ENCODE measurements around the gene TMCO1. TPM values are rescaled to one million over a fixed set of nuclear protein-coding genes. Genes with fewer than 3 reads are reported as not detected.

The TMCO1 gene
- total and polyA plus RNA-seq, 2 of the 13 experiments (the other 11 are each of a cell fraction or from before 2014, with no cell fraction given), result 106 to 119 TPM

DNA sequence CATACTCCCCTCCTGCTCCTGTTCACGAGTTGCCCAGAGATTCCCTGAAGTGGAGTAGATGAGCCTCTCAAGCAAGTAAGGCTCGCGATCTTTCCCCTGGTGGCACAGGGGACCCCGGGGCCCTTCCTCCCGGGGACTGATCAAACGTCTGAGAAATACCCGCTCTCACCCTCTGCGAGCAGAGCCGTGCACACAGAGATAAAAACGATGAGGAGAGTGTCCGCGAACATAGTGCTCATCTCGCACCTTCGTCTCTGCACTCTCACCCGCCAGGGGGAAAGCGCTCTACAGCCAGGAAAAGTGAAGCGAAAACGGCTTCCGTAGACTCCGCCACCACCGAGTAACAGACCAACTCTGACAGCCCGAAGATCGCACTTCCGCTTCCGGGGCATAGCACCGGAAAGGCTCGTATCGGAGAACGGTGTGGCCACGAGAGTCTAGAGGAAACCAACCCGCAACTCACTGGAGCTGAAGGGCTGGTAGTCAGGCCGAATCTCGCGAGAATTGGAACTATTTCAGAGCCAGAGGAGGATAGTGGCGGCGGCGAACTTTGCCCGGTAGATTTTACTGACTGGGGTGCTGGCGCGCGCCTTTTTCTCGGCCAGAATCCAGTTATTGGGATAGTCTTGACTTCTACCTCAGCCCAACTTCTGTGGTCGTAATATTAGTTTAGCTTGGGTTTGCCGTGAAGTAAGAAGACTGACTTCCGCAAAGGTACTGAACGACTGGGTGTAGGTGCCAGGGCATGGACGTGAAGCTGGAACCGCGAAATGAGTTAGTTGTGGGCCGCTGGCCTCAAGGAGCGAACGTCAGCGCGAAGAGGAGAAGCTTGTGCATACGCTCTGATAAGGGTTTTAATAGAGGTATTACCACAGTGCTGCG, at the start of gene TMCO1 (continued):
- peak; percentile 24; the same call in 1 of the 2 replicates for TF ChIP-seq RERE (CRISPR knock-in tag; IDR thresholded peaks at IDR 0.05; ENCODE audit: low read depth)
- no peak for TF ChIP-seq MAFF (IDR thresholded peaks at IDR 0.05; ENCODE audit: low read depth, low read length)
- no peak for TF ChIP-seq ZNF513 (CRISPR knock-in tag; conservative IDR thresholded peaks at IDR 0.05)
- TF ChIP-seq ZNF576 (CRISPR knock-in tag; IDR thresholded peaks at IDR 0.05), result no peak
- TF ChIP-seq AHR (CRISPR knock-in tag; IDR thresholded peaks at IDR 0.05), result 0 out of 2 replicates have a peak, but pooled peaks have one; percentile 12
- no peak for TF ChIP-seq ZBTB7B (CRISPR knock-in tag; IDR thresholded peaks at IDR 0.05)
- TF ChIP-seq ZBTB25 (CRISPR knock-in tag; IDR thresholded peaks at IDR 0.05), result peak; percentile 87
- TF ChIP-seq SMAD1 (CRISPR knock-in tag; IDR thresholded peaks at IDR 0.05; ENCODE audit: borderline replicate concordance, low read depth), result no peak
- TF ChIP-seq U2AF2 (IDR thresholded peaks at IDR 0.05; ENCODE audit: low read depth, low read length), result no peak
- peak; percentile 82; the same call in 1 of the 2 replicates for TF ChIP-seq ZNF713 (CRISPR knock-in tag; IDR thresholded peaks at IDR 0.05)
- TF ChIP-seq YY1 (IDR thresholded peaks at IDR 0.05; ENCODE audit: insufficient read depth, insufficient replicate concordance, low read depth, low read length), result peak; percentile 81
- no peak; the same call in 1 of the 2 replicates for TF ChIP-seq SP2 (CRISPR knock-in tag; IDR thresholded peaks at IDR 0.05)
- no peak for TF ChIP-seq ZSCAN22 (CRISPR knock-in tag; IDR thresholded peaks at IDR 0.05)

Measured in HepG2 (cell line).